H9 (cell line): Measurements from ENCODE around the gene LDB2. TPM values are rescaled to one million over a fixed set of nuclear protein-coding genes. Genes with fewer than 3 reads are reported as not detected.
A peak's percentile ranks its signal among the peaks of the same experiment; 100 is the strongest.

Experiments
- DNase-seq: peaks from one replicate; pipeline ENCODE4 v3.0.0-alpha.2; 2017
- H2AFZ ChIP-seq: one replicate; pipeline ENCODE4 v1.6.1; 2013; ENCODE audit warnings: mild to moderate bottlenecking, low read length, control low read depth, moderate library complexity
- H2AK5ac ChIP-seq: 2 replicates; pipeline ENCODE4 v1.6.1; 2013; ENCODE audit warnings: low read length, control low read depth, mixed read lengths; ENCODE audit not compliant: insufficient read length
- H2BK120ac ChIP-seq: one replicate; pipeline ENCODE4 v1.6.1; 2013; ENCODE audit warnings: low read depth, mild to moderate bottlenecking, low read length, control low read depth, inconsistent platforms; ENCODE audit not compliant: poor library complexity, severe bottlenecking
- H2BK12ac ChIP-seq: 2 replicates; pipeline ENCODE4 v1.6.1; 2013; ENCODE audit warnings: low read length, control low read depth, mixed read lengths, low read depth; ENCODE audit not compliant: insufficient read length
- H2BK15ac ChIP-seq: 2 replicates; pipeline ENCODE4 v1.6.1; 2013; ENCODE audit warnings: low read depth, low read length, control low read depth
- H2BK20ac ChIP-seq: one replicate; pipeline ENCODE4 v1.6.1; 2013; ENCODE audit warnings: low read depth, mild to moderate bottlenecking, low read length, control low read depth, inconsistent platforms; ENCODE audit not compliant: poor library complexity, severe bottlenecking
- H2BK5ac ChIP-seq: 2 replicates; pipeline ENCODE4 v1.6.1; 2013; ENCODE audit warnings: low read length, control low read depth, mixed read lengths; ENCODE audit not compliant: insufficient read length
- H3K14ac ChIP-seq: 2 replicates; pipeline ENCODE4 v1.6.1; 2013; ENCODE audit warnings: low read length, control low read depth; ENCODE audit not compliant: insufficient read depth
- H3K18ac ChIP-seq: 2 replicates; pipeline ENCODE4 v1.6.1; 2013; ENCODE audit warnings: low read depth, mild to moderate bottlenecking, mixed read lengths, low read length, control low read depth; ENCODE audit not compliant: insufficient read length
- H3K23ac ChIP-seq: 2 replicates; pipeline ENCODE4 v1.6.1; 2013; ENCODE audit warnings: low read length, control low read depth, mixed read lengths, low read depth; ENCODE audit not compliant: insufficient read length
- H3K23me2 ChIP-seq: 2 replicates; pipeline ENCODE4 v1.6.1; 2013; ENCODE audit warnings: low read depth, mild to moderate bottlenecking, mixed read lengths, low read length, control low read depth; ENCODE audit not compliant: insufficient read length, poor library complexity, severe bottlenecking
- H3K27ac ChIP-seq: 2 replicates; pipeline ENCODE4 v1.5.1; 2013; ENCODE audit warnings: low read length, control low read depth, mixed read lengths, low read depth; ENCODE audit not compliant: insufficient read length
- H3K27me3 ChIP-seq: 2 replicates; pipeline ENCODE4 v1.6.1; 2013; ENCODE audit warnings: low read length, control low read depth, inconsistent platforms; ENCODE audit not compliant: insufficient read depth
- H3K4ac ChIP-seq: 2 replicates; pipeline ENCODE4 v1.6.1; 2013; ENCODE audit warnings: low read depth, mild to moderate bottlenecking, control low read depth, inconsistent platforms, low read length, moderate library complexity
- H3K4me1 ChIP-seq: 2 replicates; pipeline ENCODE4 v1.6.1; 2013; ENCODE audit warnings: low read length, control low read depth, inconsistent platforms; ENCODE audit not compliant: insufficient read depth
- H3K4me2 ChIP-seq: 2 replicates; pipeline ENCODE4 v1.6.1; 2013; ENCODE audit warnings: low read length, control low read depth, mixed read lengths; ENCODE audit not compliant: insufficient read length, insufficient read depth
- H3K56ac ChIP-seq: 2 replicates; pipeline ENCODE4 v1.6.1; 2013; ENCODE audit warnings: low read depth, mild to moderate bottlenecking, mixed read lengths, low read length, control low read depth; ENCODE audit not compliant: insufficient read length
- H3K79me1 ChIP-seq: 2 replicates; pipeline ENCODE4 v1.6.1; 2013; ENCODE audit warnings: low read depth, mild to moderate bottlenecking, moderate library complexity, low read length, control low read depth, inconsistent platforms; ENCODE audit not compliant: insufficient read depth, poor library complexity, severe bottlenecking
- H3K79me2 ChIP-seq: 2 replicates; pipeline ENCODE4 v1.6.1; 2013; ENCODE audit warnings: low read length, control low read depth, inconsistent platforms; ENCODE audit not compliant: insufficient read depth
- H3K9ac ChIP-seq: 2 replicates; pipeline ENCODE4 v1.6.1; 2013; ENCODE audit warnings: low read length, control low read depth, mixed read lengths; ENCODE audit not compliant: insufficient read length; ENCODE audit errors: extremely low read depth
- H3K9me3 ChIP-seq: one replicate; pipeline ENCODE4 v1.6.1; 2013; ENCODE audit warnings: low read depth, low read length, inconsistent platforms; ENCODE audit not compliant: control insufficient read depth
- H3T11ph ChIP-seq: one replicate; pipeline ENCODE4 v1.6.1; 2013; ENCODE audit warnings: mild to moderate bottlenecking, low read length, control low read depth, inconsistent platforms
- H4K20me1 ChIP-seq: one replicate; pipeline ENCODE4 v1.6.1; 2013; ENCODE audit not compliant: control insufficient read depth, insufficient read length, insufficient read depth
- H4K5ac ChIP-seq: 2 replicates; pipeline ENCODE4 v1.6.1; 2013; ENCODE audit warnings: low read depth, mild to moderate bottlenecking, mixed read lengths, low read length, control low read depth; ENCODE audit not compliant: insufficient read length
- H4K8ac ChIP-seq: replicated peaks from 2 replicates; pipeline ENCODE4 v1.6.1; 2013; ENCODE audit warnings: low read length, control low read depth, mixed read lengths, low read depth; ENCODE audit not compliant: insufficient read length
- H4K91ac ChIP-seq: 2 replicates; pipeline ENCODE4 v1.6.1; 2013; ENCODE audit warnings: low read depth, mild to moderate bottlenecking, moderate library complexity, mixed read lengths, low read length, control low read depth; ENCODE audit not compliant: insufficient read length
- H3K27ac Mint-ChIP-seq, 3 experiments: 2 replicates in 2 of 3; 3 replicates in 1 of 3; pipeline ENCODE4 v1.8.0; 2020 to 2021; ENCODE audit warnings: mixed read lengths in 3 of 3, mild to moderate bottlenecking in 1 of 3, moderate library complexity in 1 of 3
- H3K27me3 Mint-ChIP-seq: 2 replicates; pipeline ENCODE4 v1.8.0; 2021; ENCODE audit warnings: low read depth, mild to moderate bottlenecking, moderate library complexity, mixed read lengths
- H3K36me3 Mint-ChIP-seq, 3 experiments: 2 replicates in 2 of 3; 3 replicates in 1 of 3; pipeline ENCODE4 v1.8.0; 2020 to 2021; ENCODE audit warnings: low read depth in 3 of 3, mixed read lengths in 3 of 3; ENCODE audit not compliant: insufficient read depth in 1 of 3
- H3K4me1 Mint-ChIP-seq, 2 experiments: 2 replicates each; pipeline ENCODE4 v1.8.0; 2020; ENCODE audit warnings: mixed read lengths in 2 of 2
- H3K4me3 Mint-ChIP-seq, 2 experiments: 2 replicates in 1 of 2; 3 replicates in 1 of 2; pipeline ENCODE4 v1.8.0; 2020 to 2021; ENCODE audit warnings: mild to moderate bottlenecking in 2 of 2, mixed read lengths in 2 of 2, moderate library complexity in 1 of 2
- H3K9me3 Mint-ChIP-seq, 2 experiments: 2 replicates in 1 of 2; 3 replicates in 1 of 2; pipeline ENCODE4 v1.8.0; 2020; ENCODE audit warnings: mild to moderate bottlenecking in 2 of 2, mixed read lengths in 2 of 2, moderate library complexity in 1 of 2
- CTCF ChIP-seq: fragments of 200-600 bp; sonication (generic); conservative IDR thresholded peaks from 3 replicates; pipeline ENCODE4 v1.8.0; 2021; ENCODE audit warnings: antibody characterized with exemption, mild to moderate bottlenecking
- WGBS: extraction: QIAGEN DNeasy Blood & Tissue Kit; methylation state at CpG from one replicate; pipeline ENCODE4 v1.1.7; 2013; ENCODE audit warnings: missing lambda C conversion rate, low lambda C conversion rate, mixed read lengths; ENCODE audit not compliant: insufficient read length; ENCODE audit errors: extremely low coverage; 5-methylcytosine and 5-hydroxymethylcytosine counted together
- total RNA-seq: library from RNA; stranded (reverse); gene quantifications from 2 replicates; pipeline ENCODE4 v1.2.1, GENCODE V29; 2021

LDB2 gene
- total RNA-seq, 1 experiment from 2014 or later, result 22.5 TPM

- H3K4me1 Mint-ChIP-seq, result peaks cover 7 to 8% of the 10 kb centered on the region in 2 experiments; a peak in 3 of 4 replicates
- no CpG with 5 or more reads among the region's 2 CpGs for WGBS
These were observed 393.2 kb downstream of the LDB2 start for GRCh38 chr4:16505267-16505666.

More at GRCh38 chr4:16505267-16505666, 393.2 kb downstream of the LDB2 start:
- Histone ChIP-seq H4K5ac (no peak overlapping the region), H2AFZ (no peak overlapping the region), H3K18ac (no peak overlapping the region), H3T11ph (no peak overlapping the region), H3K14ac (no peak overlapping the region), H3K4me1 (no peaks in the 10 kb centered on the region), H4K8ac (no peak overlapping the region), H3K56ac (no peak overlapping the region), H3K79me2 (no peaks in the 10 kb centered on the region), H2BK120ac (no peak overlapping the region), H3K23me2 (no peaks in the 10 kb centered on the region), H2BK15ac (no peak overlapping the region), H3K79me1 (no peaks in the 10 kb centered on the region), H2BK20ac (no peak overlapping the region), H3K9ac (no peak overlapping the region), H2BK12ac (no peak overlapping the region), H2BK5ac (no peak overlapping the region), H4K20me1 (no peaks in the 10 kb centered on the region), H3K9me3 (no peaks in the 10 kb centered on the region), H3K23ac (no peak overlapping the region), H2AK5ac (no peak overlapping the region), H3K27me3 (no peaks in the 10 kb centered on the region), H3K4me2 (no peak overlapping the region), H3K4ac (no peak overlapping the region), H4K91ac (no peak overlapping the region), H3K27ac (no peak overlapping the region)
- no peak for TF ChIP-seq CTCF
- DNase-seq, result no peak
- Mint-ChIP-seq H3K9me3 (peaks cover 11 to 15% of the 10 kb centered on the region in 2 experiments), H3K36me3 (peaks cover 32 to 54% (median 40%) of the 10 kb centered on the region in 3 experiments), H3K27me3 (no peaks in the 10 kb centered on the region), H3K27ac (0 out of 7 replicates have a peak overlapping the region, but pooled peaks of 1 of the 3 experiments have one; percentile 15), H3K4me3 (no peak overlapping the region)
